Neural cell (in vitro differentiated cells): ENCODE results near the gene B2M.
"Not testable (repeated sequence)": the region's sequence is repeated elsewhere in the genome, so short reads cannot be mapped to it uniquely, and the experiment has no call there.

Experiments used
- EZH2 ChIP-seq: fragments of 200-600, 300-800 bp; shearing (Covaris generic), sonication (generic); IDR thresholded peaks from 2 replicates; pipeline ENCODE4 v1.6.1; 2014; ENCODE audit warnings: antibody characterized with exemption, low read length, borderline replicate concordance, mild to moderate bottlenecking; ENCODE audit not compliant: insufficient read depth, poor library complexity, severe bottlenecking
- MXI1 ChIP-seq: fragments of 450-650 bp; conservative IDR thresholded peaks from 2 replicates; pipeline ENCODE4 v1.6.1; 2014; ENCODE audit warnings: antibody characterized with exemption, mild to moderate bottlenecking; ENCODE audit not compliant: poor library complexity, severe bottlenecking
- POLR2AphosphoS5 ChIP-seq: IDR thresholded peaks from 2 replicates; pipeline ENCODE4 v1.6.1; 2012
- RAD21 ChIP-seq: fragments of 450-650 bp; conservative IDR thresholded peaks from 2 replicates; pipeline ENCODE4 v1.6.1; 2014; ENCODE audit warnings: antibody characterized with exemption, mild to moderate bottlenecking, moderate library complexity
- TAF1 ChIP-seq: IDR thresholded peaks from 2 replicates; pipeline ENCODE4 v1.6.1; 2012; ENCODE audit warnings: low read depth
- TF ChIP-seq, protein P1 (sequence below): fragments of 450-650 bp; IDR thresholded peaks from 2 replicates; pipeline ENCODE4 v1.5.1; 2014; ENCODE audit warnings: antibody characterized with exemption, mild to moderate bottlenecking, moderate library complexity; ENCODE audit not compliant: poor library complexity, severe bottlenecking
- TF ChIP-seq, protein P2 (sequence below): IDR thresholded peaks from 2 replicates; pipeline ENCODE4 v1.6.1; 2012; ENCODE audit warnings: borderline replicate concordance

DNA sequence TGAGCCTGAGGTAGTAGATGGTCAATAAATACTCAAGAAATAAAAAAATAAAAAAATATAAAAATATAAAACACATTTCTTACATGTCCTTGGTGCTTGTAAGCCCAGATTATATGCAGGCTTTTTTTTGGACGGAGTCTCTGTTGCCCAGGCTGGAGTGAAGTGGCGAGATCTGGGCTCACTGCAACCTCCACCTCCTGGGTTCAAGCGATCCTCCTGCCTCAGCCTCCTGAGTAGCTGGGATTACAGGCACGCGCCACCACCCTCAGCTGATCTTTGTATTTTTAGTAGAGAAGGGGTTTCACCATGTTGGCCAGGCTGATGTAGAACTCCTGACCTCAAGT, 16.9 kb downstream of the B2M start:
- TF ChIP-seq, protein P1, sequence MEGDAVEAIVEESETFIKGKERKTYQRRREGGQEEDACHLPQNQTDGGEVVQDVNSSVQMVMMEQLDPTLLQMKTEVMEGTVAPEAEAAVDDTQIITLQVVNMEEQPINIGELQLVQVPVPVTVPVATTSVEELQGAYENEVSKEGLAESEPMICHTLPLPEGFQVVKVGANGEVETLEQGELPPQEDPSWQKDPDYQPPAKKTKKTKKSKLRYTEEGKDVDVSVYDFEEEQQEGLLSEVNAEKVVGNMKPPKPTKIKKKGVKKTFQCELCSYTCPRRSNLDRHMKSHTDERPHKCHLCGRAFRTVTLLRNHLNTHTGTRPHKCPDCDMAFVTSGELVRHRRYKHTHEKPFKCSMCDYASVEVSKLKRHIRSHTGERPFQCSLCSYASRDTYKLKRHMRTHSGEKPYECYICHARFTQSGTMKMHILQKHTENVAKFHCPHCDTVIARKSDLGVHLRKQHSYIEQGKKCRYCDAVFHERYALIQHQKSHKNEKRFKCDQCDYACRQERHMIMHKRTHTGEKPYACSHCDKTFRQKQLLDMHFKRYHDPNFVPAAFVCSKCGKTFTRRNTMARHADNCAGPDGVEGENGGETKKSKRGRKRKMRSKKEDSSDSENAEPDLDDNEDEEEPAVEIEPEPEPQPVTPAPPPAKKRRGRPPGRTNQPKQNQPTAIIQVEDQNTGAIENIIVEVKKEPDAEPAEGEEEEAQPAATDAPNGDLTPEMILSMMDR: not testable (repeated sequence)
- TF ChIP-seq EZH2, POLR2AphosphoS5, MXI1, RAD21, TAF1: not testable (repeated sequence)
- TF ChIP-seq, protein P2, sequence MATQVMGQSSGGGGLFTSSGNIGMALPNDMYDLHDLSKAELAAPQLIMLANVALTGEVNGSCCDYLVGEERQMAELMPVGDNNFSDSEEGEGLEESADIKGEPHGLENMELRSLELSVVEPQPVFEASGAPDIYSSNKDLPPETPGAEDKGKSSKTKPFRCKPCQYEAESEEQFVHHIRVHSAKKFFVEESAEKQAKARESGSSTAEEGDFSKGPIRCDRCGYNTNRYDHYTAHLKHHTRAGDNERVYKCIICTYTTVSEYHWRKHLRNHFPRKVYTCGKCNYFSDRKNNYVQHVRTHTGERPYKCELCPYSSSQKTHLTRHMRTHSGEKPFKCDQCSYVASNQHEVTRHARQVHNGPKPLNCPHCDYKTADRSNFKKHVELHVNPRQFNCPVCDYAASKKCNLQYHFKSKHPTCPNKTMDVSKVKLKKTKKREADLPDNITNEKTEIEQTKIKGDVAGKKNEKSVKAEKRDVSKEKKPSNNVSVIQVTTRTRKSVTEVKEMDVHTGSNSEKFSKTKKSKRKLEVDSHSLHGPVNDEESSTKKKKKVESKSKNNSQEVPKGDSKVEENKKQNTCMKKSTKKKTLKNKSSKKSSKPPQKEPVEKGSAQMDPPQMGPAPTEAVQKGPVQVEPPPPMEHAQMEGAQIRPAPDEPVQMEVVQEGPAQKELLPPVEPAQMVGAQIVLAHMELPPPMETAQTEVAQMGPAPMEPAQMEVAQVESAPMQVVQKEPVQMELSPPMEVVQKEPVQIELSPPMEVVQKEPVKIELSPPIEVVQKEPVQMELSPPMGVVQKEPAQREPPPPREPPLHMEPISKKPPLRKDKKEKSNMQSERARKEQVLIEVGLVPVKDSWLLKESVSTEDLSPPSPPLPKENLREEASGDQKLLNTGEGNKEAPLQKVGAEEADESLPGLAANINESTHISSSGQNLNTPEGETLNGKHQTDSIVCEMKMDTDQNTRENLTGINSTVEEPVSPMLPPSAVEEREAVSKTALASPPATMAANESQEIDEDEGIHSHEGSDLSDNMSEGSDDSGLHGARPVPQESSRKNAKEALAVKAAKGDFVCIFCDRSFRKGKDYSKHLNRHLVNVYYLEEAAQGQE: not testable (repeated sequence)
